Measurements from ENCODE around the gene RGSL1.
"Not testable (repeated sequence)": the region's sequence is repeated elsewhere in the genome, so short reads cannot be mapped to it uniquely, and the experiment has no call there.

RGSL1 gene

GRCh38 chr1:182520736-182521135, 70.8 kb downstream of the RGSL1 start:
- H3K9ac ChIP-seq (ENCODE audit: low read depth in 1 of 2, low read length in 2 of 2) = no peak overlapping the region
- H3K4me1 ChIP-seq (ENCODE audit: control insufficient read depth in 1 of 2, insufficient read depth in 2 of 2, low read length in 2 of 2) = no peaks in the 10 kb centered on the region
- no peak overlapping the region for H3K4me3 ChIP-seq (ENCODE audit: low read depth in 1 of 2, low read length in 2 of 2)
- peaks cover 0 to 3% of the 10 kb centered on the region in 2 donors for H3K9me3 ChIP-seq (ENCODE audit: control insufficient read depth in 1 of 2, low read length in 2 of 2)
- H3K27me3 ChIP-seq (ENCODE audit: control insufficient read depth in 1 of 2, insufficient read depth in 2 of 2, low read length in 2 of 2) = no peaks in the 10 kb centered on the region
- no peaks in the 10 kb centered on the region for H3K36me3 ChIP-seq (ENCODE audit: control insufficient read depth in 1 of 2, insufficient read depth in 2 of 2, low read length in 2 of 2)
- no peak overlapping the region for H3K27ac ChIP-seq (ENCODE audit: low read depth, low read length)

DNA sequence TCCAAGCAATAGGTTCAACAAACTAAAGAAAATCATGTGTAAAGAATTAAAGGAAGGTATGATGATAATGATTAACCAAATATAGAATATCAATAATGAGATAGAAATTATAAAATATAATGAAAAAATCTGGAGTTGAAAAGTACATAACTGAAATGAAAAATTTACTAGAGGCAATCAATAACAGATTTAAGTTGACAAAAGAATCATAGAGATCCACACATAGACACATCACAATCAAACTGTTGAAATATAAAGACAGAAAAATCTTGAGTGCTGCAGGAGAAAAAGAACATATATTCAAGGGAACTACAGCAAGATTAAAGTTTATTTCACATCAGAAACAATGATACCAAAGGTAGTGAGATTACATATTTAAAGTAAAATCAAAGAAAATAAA, 75.4 kb downstream of the RGSL1 start:
- no peaks in the 10 kb centered on the region for H3K4me1 ChIP-seq (ENCODE audit: control insufficient read depth in 1 of 2, insufficient read depth in 2 of 2, low read length in 2 of 2)
- H3K27ac ChIP-seq (ENCODE audit: low read depth, low read length) = no peak overlapping the region
- no peaks in the 10 kb centered on the region for H3K27me3 ChIP-seq (ENCODE audit: control insufficient read depth in 1 of 2, insufficient read depth in 2 of 2, low read length in 2 of 2)
- H3K4me3 ChIP-seq (ENCODE audit: low read depth in 1 of 2, low read length in 2 of 2) = no peak overlapping the region
- H3K36me3 ChIP-seq (ENCODE audit: control insufficient read depth in 1 of 2, insufficient read depth in 2 of 2, low read length in 2 of 2) = no peaks in the 10 kb centered on the region
- H3K9ac ChIP-seq (ENCODE audit: low read depth in 1 of 2, low read length in 2 of 2) = no peak overlapping the region
- H3K9me3 ChIP-seq (ENCODE audit: control insufficient read depth in 1 of 2, low read length in 2 of 2) = peaks cover 0 to 7% of the 10 kb centered on the region in 2 donors

DNA sequence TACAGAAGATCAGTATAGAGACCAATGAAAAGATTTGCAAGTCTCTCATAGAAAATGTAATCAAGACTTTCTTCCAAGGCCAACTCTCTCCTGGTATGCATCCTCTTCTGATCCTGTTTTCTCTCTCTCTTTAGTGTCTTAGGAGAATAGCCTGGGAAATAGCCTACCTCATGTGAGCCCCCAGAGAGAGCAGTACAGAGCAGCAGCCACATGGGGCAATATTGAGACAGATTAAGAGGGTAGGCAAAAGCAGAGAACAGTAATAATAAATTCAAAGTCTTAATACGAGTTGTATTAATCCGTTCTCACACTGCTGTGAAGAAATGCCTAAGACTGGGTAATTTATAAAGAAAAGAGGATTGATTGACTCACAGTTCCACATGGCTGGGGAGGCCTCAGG, 77.7 kb downstream of the RGSL1 start:
- Histone ChIP-seq H3K36me3 (ENCODE audit: control insufficient read depth in 1 of 2, insufficient read depth in 2 of 2, low read length in 2 of 2) (no peaks in the 10 kb centered on the region), H3K4me3 (ENCODE audit: low read depth in 1 of 2, low read length in 2 of 2) (no peak overlapping the region), H3K4me1 (ENCODE audit: control insufficient read depth in 1 of 2, insufficient read depth in 2 of 2, low read length in 2 of 2) (no peaks in the 10 kb centered on the region), H3K27ac (ENCODE audit: low read depth, low read length) (no peak overlapping the region), H3K27me3 (ENCODE audit: control insufficient read depth in 1 of 2, insufficient read depth in 2 of 2, low read length in 2 of 2) (no peaks in the 10 kb centered on the region), H3K9me3 (ENCODE audit: control insufficient read depth in 1 of 2, low read length in 2 of 2) (peaks cover 0 to 7% of the 10 kb centered on the region in 2 donors), H3K9ac (ENCODE audit: low read depth in 1 of 2, low read length in 2 of 2) (no peak overlapping the region)

GRCh38 chr1:182528206-182528605, 78.3 kb downstream of the RGSL1 start:
- not testable (repeated sequence) for H3K27me3 ChIP-seq (ENCODE audit: control insufficient read depth in 1 of 2, insufficient read depth in 2 of 2, low read length in 2 of 2); H3K9ac ChIP-seq (ENCODE audit: low read depth in 1 of 2, low read length in 2 of 2); H3K36me3 ChIP-seq (ENCODE audit: control insufficient read depth in 1 of 2, insufficient read depth in 2 of 2, low read length in 2 of 2); H3K9me3 ChIP-seq (ENCODE audit: control insufficient read depth in 1 of 2, low read length in 2 of 2); H3K4me1 ChIP-seq (ENCODE audit: control insufficient read depth in 1 of 2, insufficient read depth in 2 of 2, low read length in 2 of 2); H3K27ac ChIP-seq (ENCODE audit: low read depth, low read length); H3K4me3 ChIP-seq (ENCODE audit: low read depth in 1 of 2, low read length in 2 of 2)

DNA sequence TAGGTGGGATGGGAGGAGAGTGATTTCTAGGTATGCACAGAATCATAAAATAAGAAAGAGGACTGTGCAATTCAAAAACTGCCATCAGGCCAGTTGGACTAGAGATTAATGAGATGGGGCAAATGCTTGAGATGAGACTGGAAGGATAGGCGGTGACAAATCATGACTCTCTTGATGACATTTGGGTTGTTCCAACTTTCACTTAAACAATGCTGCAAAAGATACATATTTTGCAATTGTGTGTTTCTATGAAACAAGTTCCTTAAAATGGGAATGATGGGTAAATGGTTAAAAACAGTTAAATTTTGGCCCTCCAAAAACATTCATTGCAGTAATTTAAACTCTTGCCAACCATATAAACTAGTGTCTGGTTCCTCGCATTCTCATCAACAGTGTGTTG, 84.0 kb downstream of the RGSL1 start:
- H3K9ac ChIP-seq (ENCODE audit: low read depth in 1 of 2, low read length in 2 of 2) = no peak overlapping the region
- H3K4me3 ChIP-seq (ENCODE audit: low read depth in 1 of 2, low read length in 2 of 2) = no peak overlapping the region
- no peaks in the 10 kb centered on the region for H3K36me3 ChIP-seq (ENCODE audit: control insufficient read depth in 1 of 2, insufficient read depth in 2 of 2, low read length in 2 of 2)
- no peaks in the 10 kb centered on the region for H3K4me1 ChIP-seq (ENCODE audit: control insufficient read depth in 1 of 2, insufficient read depth in 2 of 2, low read length in 2 of 2)
- H3K27ac ChIP-seq (ENCODE audit: low read depth, low read length) = no peak overlapping the region
- H3K27me3 ChIP-seq (ENCODE audit: control insufficient read depth in 1 of 2, insufficient read depth in 2 of 2, low read length in 2 of 2) = no peaks in the 10 kb centered on the region
- no peaks in the 10 kb centered on the region for H3K9me3 ChIP-seq (ENCODE audit: control insufficient read depth in 1 of 2, low read length in 2 of 2)

DNA sequence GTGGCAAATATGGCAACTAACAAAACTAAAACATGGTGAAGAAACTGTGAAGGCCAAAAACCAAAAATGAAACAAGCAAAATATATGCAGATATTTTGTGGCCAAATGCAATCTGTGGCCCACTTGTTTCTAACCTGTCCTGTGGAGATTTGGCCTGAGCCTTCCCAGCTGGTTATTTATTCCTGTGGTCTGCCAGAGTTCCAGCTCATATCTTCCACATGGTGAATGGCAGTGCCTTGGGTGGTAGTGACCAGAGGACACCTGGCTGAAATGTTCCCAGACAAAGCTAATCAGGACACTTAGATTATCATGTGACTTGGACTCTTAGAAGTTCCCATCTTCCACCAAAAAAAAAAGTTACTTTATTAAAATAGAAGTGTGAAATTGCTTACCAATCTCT, 99.4 kb downstream of the RGSL1 start:
- H3K4me1 ChIP-seq (ENCODE audit: control insufficient read depth in 1 of 2, insufficient read depth in 2 of 2, low read length in 2 of 2) = no peaks in the 10 kb centered on the region
- no peak overlapping the region for H3K27ac ChIP-seq (ENCODE audit: low read depth, low read length)
- H3K27me3 ChIP-seq (ENCODE audit: control insufficient read depth in 1 of 2, insufficient read depth in 2 of 2, low read length in 2 of 2) = no peaks in the 10 kb centered on the region

GRCh38 chr1:182549811-182550210, 99.9 kb downstream of the RGSL1 start:
- H3K27ac ChIP-seq (ENCODE audit: low read depth, low read length) = no peak overlapping the region
- H3K4me3 ChIP-seq (ENCODE audit: low read depth in 1 of 2, low read length in 2 of 2) = no peak overlapping the region
- H3K9ac ChIP-seq (ENCODE audit: low read depth in 1 of 2, low read length in 2 of 2) = no peak overlapping the region
- H3K4me1 ChIP-seq (ENCODE audit: control insufficient read depth in 1 of 2, insufficient read depth in 2 of 2, low read length in 2 of 2) = no peaks in the 10 kb centered on the region
- no peaks in the 10 kb centered on the region for H3K27me3 ChIP-seq (ENCODE audit: control insufficient read depth in 1 of 2, insufficient read depth in 2 of 2, low read length in 2 of 2)
- H3K36me3 ChIP-seq (ENCODE audit: control insufficient read depth in 1 of 2, insufficient read depth in 2 of 2, low read length in 2 of 2) = no peaks in the 10 kb centered on the region
- H3K9me3 ChIP-seq (ENCODE audit: control insufficient read depth in 1 of 2, low read length in 2 of 2) = peaks cover 0 to 6% of the 10 kb centered on the region in 2 donors

More for the DNA sequence above, 99.4 kb downstream of the RGSL1 start:
- Histone ChIP-seq H3K4me3 (ENCODE audit: low read depth in 1 of 2, low read length in 2 of 2) (no peak overlapping the region), H3K9ac (ENCODE audit: low read depth in 1 of 2, low read length in 2 of 2) (no peak overlapping the region), H3K36me3 (ENCODE audit: control insufficient read depth in 1 of 2, insufficient read depth in 2 of 2, low read length in 2 of 2) (no peaks in the 10 kb centered on the region), H3K9me3 (ENCODE audit: control insufficient read depth in 1 of 2, low read length in 2 of 2) (peaks cover 0 to 6% of the 10 kb centered on the region in 2 donors)

DNA sequence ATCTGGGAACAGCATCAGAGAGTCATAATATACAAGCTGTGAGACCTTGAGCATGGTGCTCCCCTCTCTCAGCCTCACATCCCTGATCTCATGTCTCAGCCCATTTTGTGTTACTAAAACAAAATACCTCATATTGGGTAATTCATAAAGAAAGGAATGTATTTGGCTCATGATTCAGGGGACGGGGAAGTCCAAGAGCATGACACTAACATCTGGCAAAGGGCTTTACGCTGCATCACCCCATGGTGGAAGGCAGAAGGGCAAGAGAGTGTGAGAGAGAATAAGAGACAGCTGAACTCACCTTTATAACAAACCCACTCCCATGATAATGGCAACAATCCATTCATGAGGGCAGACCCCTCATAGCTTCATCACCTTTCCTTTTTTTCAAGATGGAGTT, 102.6 kb downstream of the RGSL1 start:
- peaks cover 0 to 6% of the 10 kb centered on the region in 2 donors for H3K9me3 ChIP-seq (ENCODE audit: control insufficient read depth in 1 of 2, low read length in 2 of 2)
- no peaks in the 10 kb centered on the region for H3K4me1 ChIP-seq (ENCODE audit: control insufficient read depth in 1 of 2, insufficient read depth in 2 of 2, low read length in 2 of 2)
- no peak overlapping the region for H3K27ac ChIP-seq (ENCODE audit: low read depth, low read length)
- no peaks in the 10 kb centered on the region for H3K36me3 ChIP-seq (ENCODE audit: control insufficient read depth in 1 of 2, insufficient read depth in 2 of 2, low read length in 2 of 2)
- no peak overlapping the region for H3K9ac ChIP-seq (ENCODE audit: low read depth in 1 of 2, low read length in 2 of 2)
- no peaks in the 10 kb centered on the region for H3K27me3 ChIP-seq (ENCODE audit: control insufficient read depth in 1 of 2, insufficient read depth in 2 of 2, low read length in 2 of 2)
- H3K4me3 ChIP-seq (ENCODE audit: low read depth in 1 of 2, low read length in 2 of 2) = no peak overlapping the region

- H3K27ac ChIP-seq (ENCODE audit: low read depth, low read length) = no peak overlapping the region
- H3K36me3 ChIP-seq (ENCODE audit: control insufficient read depth in 1 of 2, insufficient read depth in 2 of 2, low read length in 2 of 2) = no peaks in the 10 kb centered on the region
- H3K9me3 ChIP-seq (ENCODE audit: control insufficient read depth in 1 of 2, low read length in 2 of 2) = peaks cover 0 to 6% of the 10 kb centered on the region in 2 donors
- H3K4me1 ChIP-seq (ENCODE audit: control insufficient read depth in 1 of 2, insufficient read depth in 2 of 2, low read length in 2 of 2) = no peaks in the 10 kb centered on the region
- H3K9ac ChIP-seq (ENCODE audit: low read depth in 1 of 2, low read length in 2 of 2) = no peak overlapping the region
- no peaks in the 10 kb centered on the region for H3K27me3 ChIP-seq (ENCODE audit: control insufficient read depth in 1 of 2, insufficient read depth in 2 of 2, low read length in 2 of 2)
- no peak overlapping the region for H3K4me3 ChIP-seq (ENCODE audit: low read depth in 1 of 2, low read length in 2 of 2)
Observed at GRCh38 chr1:182555493-182555892, 105.5 kb downstream of the RGSL1 start.

DNA sequence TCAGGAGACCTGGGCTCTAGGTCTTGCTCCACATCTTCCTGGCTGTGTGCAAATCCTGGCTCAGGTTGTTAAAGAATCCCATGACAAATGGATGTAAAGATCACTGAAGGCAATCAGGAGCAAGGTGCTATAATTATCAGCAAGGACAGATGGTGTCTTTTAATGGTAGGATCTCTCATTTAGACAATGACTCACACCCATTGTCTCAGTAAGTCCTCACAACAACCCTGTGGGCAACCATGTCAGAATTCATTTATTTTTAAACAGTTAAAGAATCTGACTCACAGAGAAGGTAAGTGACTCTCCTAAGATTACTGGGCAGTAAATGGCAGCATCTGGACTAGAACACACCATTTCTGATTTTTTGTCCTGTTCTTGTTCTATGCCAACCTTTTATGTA, 106.3 kb downstream of the RGSL1 start:
- peaks cover 0 to 6% of the 10 kb centered on the region in 2 donors for H3K9me3 ChIP-seq (ENCODE audit: control insufficient read depth in 1 of 2, low read length in 2 of 2)
- no peak overlapping the region for H3K9ac ChIP-seq (ENCODE audit: low read depth in 1 of 2, low read length in 2 of 2)
- no peak overlapping the region for H3K4me3 ChIP-seq (ENCODE audit: low read depth in 1 of 2, low read length in 2 of 2)
- no peaks in the 10 kb centered on the region for H3K4me1 ChIP-seq (ENCODE audit: control insufficient read depth in 1 of 2, insufficient read depth in 2 of 2, low read length in 2 of 2)
- H3K27me3 ChIP-seq (ENCODE audit: control insufficient read depth in 1 of 2, insufficient read depth in 2 of 2, low read length in 2 of 2) = no peaks in the 10 kb centered on the region
- H3K27ac ChIP-seq (ENCODE audit: low read depth, low read length) = no peak overlapping the region
- no peaks in the 10 kb centered on the region for H3K36me3 ChIP-seq (ENCODE audit: control insufficient read depth in 1 of 2, insufficient read depth in 2 of 2, low read length in 2 of 2)

- Histone ChIP-seq H3K4me3 (ENCODE audit: low read depth in 1 of 2, low read length in 2 of 2) (no peak overlapping the region), H3K9me3 (ENCODE audit: control insufficient read depth in 1 of 2, low read length in 2 of 2) (no peaks in the 10 kb centered on the region), H3K9ac (ENCODE audit: low read depth in 1 of 2, low read length in 2 of 2) (no peak overlapping the region), H3K36me3 (ENCODE audit: control insufficient read depth in 1 of 2, insufficient read depth in 2 of 2, low read length in 2 of 2) (no peaks in the 10 kb centered on the region), H3K4me1 (ENCODE audit: control insufficient read depth in 1 of 2, insufficient read depth in 2 of 2, low read length in 2 of 2) (no peaks in the 10 kb centered on the region), H3K27ac (ENCODE audit: low read depth, low read length) (no peak overlapping the region), H3K27me3 (ENCODE audit: control insufficient read depth in 1 of 2, insufficient read depth in 2 of 2, low read length in 2 of 2) (no peaks in the 10 kb centered on the region)
Observed at GRCh38 chr1:182560392-182560984, 110.5 kb downstream of the RGSL1 start.
